ENCODE measurements around the gene PATJ. TPM values are rescaled to one million over a fixed set of nuclear protein-coding genes. Genes with fewer than 3 reads are reported as not detected.

The PATJ gene
- total RNA-seq, 4 donors from 2014 or later: 54.9 to 187 (median 62.1) TPM

GRCh38 chr1:61732726-61733125, 9.6 kb upstream of the PATJ start:
- Histone ChIP-seq H3K4me3 (no peak overlapping the region), H3K9me3 (no peaks in the 10 kb centered on the region), H3K36me3 (no peaks in the 10 kb centered on the region), H3K4me1 (no peaks in the 10 kb centered on the region), H3K27me3 (no peaks in the 10 kb centered on the region), H3K27ac (no peak overlapping the region)
- no peak for DNase-seq (ENCODE audit: low spot score in 2 of 2)
- TF ChIP-seq CTCF (IDR thresholded peaks at IDR 0.05): no peak
- TF ChIP-seq POLR2AphosphoS5 (IDR thresholded peaks at IDR 0.05): no peak
- no peak for TF ChIP-seq EP300 (IDR thresholded peaks at IDR 0.05)
- no peak for TF ChIP-seq POLR2A (IDR thresholded peaks at IDR 0.05)
- WGBS: 71% methylated on average over 3 of the region's 3 CpGs

- no peak for DNase-seq (ENCODE audit: low spot score in 2 of 2)
- H3K4me3 ChIP-seq: peak overlapping the region; percentile 94
Measured at GRCh38 chr1:61740751-61741700, 1.3 kb upstream of the PATJ start.

GRCh38 chr1:61742620-61743430, 545 bp downstream of the PATJ start:
- peaks cover 22% of the 10 kb centered on the region for H3K4me1 ChIP-seq
- WGBS: 7% methylated on average over 5 of the region's 74 CpGs

More at GRCh38 chr1:61740751-61741700, 1.3 kb upstream of the PATJ start:
- H3K9me3 ChIP-seq: no peaks in the 10 kb centered on the region
- 86% methylated on average over 19 of the region's 19 CpGs for WGBS
- no peaks in the 10 kb centered on the region for H3K27me3 ChIP-seq
- TF ChIP-seq POLR2A (IDR thresholded peaks at IDR 0.05) (no peak), EP300 (IDR thresholded peaks at IDR 0.05) (no peak), CTCF (IDR thresholded peaks at IDR 0.05) (no peak), POLR2AphosphoS5 (IDR thresholded peaks at IDR 0.05) (no peak)
- no peaks in the 10 kb centered on the region for H3K36me3 ChIP-seq
- peak overlapping the region; percentile 97 for H3K27ac ChIP-seq
- peaks cover 17% of the 10 kb centered on the region for H3K4me1 ChIP-seq

DNA sequence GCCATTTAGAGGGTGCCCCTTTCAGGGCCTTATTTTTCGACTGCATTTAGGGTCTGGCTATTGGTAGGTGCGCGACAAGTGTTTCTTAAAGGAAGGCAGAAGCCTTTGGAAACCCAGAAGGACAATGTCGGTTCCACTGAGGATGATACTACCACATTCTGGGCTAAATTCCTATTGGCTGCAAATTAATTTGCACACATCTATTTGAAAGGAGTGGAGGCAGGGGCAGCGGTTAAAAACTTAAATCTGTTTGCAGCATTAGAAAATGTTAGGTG, 1.1 kb downstream of the PATJ start:
- H3K4me3 ChIP-seq: peak overlapping the region; percentile 94
- no peaks in the 10 kb centered on the region for H3K36me3 ChIP-seq
- TF ChIP-seq CTCF (IDR thresholded peaks at IDR 0.05): no peak
- TF ChIP-seq POLR2AphosphoS5 (IDR thresholded peaks at IDR 0.05): no peak
- TF ChIP-seq EP300 (IDR thresholded peaks at IDR 0.05): no peak
- no peak for TF ChIP-seq POLR2A (IDR thresholded peaks at IDR 0.05)
- DNase-seq (ENCODE audit: low spot score in 2 of 2): no peak
- H3K9me3 ChIP-seq: no peaks in the 10 kb centered on the region
- WGBS: 54% methylated on average over 5 of the region's 5 CpGs
- peaks cover 22% of the 10 kb centered on the region for H3K4me1 ChIP-seq
- H3K27me3 ChIP-seq: no peaks in the 10 kb centered on the region
- peak overlapping the region; percentile 97 for H3K27ac ChIP-seq

More at GRCh38 chr1:61742620-61743430, 545 bp downstream of the PATJ start:
- Histone ChIP-seq H3K27me3 (no peaks in the 10 kb centered on the region), H3K4me3 (peak overlapping the region; percentile 94), H3K36me3 (no peaks in the 10 kb centered on the region), H3K9me3 (no peaks in the 10 kb centered on the region), H3K27ac (peak overlapping the region; percentile 97)
- DNase-seq (ENCODE audit: low spot score in 2 of 2): peak; percentile 71 to 80
- TF ChIP-seq CTCF (IDR thresholded peaks at IDR 0.05) (no peak), POLR2AphosphoS5 (IDR thresholded peaks at IDR 0.05) (peak in 1 of 3 donors; percentile 17), POLR2A (IDR thresholded peaks at IDR 0.05) (peak in 1 of 2 donors; percentile 21), EP300 (IDR thresholded peaks at IDR 0.05) (no peak)
